ENCODE data around the gene CTTNBP2NL. TPM values are rescaled to one million over a fixed set of nuclear protein-coding genes. Genes with fewer than 3 reads are reported as not detected.

CTTNBP2NL gene
- total RNA-seq, 1 experiment from 2014 or later: 38.8 TPM

- H3K4ac ChIP-seq (ENCODE audit: low read depth, low read length): no peak overlapping the region
Observed at GRCh38 chr1:112429749-112430148, 33.7 kb downstream of the CTTNBP2NL start.

More at GRCh38 chr1:112429749-112430148, 33.7 kb downstream of the CTTNBP2NL start:
- Histone ChIP-seq H2BK20ac (ENCODE audit: low read depth, low read length, poor library complexity, severe bottlenecking) (no peak overlapping the region), H3T11ph (ENCODE audit: low read length) (no peak overlapping the region), H3K56ac (ENCODE audit: insufficient read length, low read depth, low read length) (no peak overlapping the region), H3K27ac (ENCODE audit: insufficient read length, low read depth, low read length) (no peak overlapping the region), H3K79me1 (ENCODE audit: insufficient read depth, low read depth, low read length, poor library complexity, severe bottlenecking) (peaks cover 3% of the 10 kb centered on the region), H3K4me2 (ENCODE audit: insufficient read depth, insufficient read length, low read length) (no peak overlapping the region), H2BK15ac (ENCODE audit: low read depth, low read length) (no peak overlapping the region), H3K9ac (ENCODE audit: extremely low read depth, insufficient read length, low read length) (no peak overlapping the region), H4K91ac (ENCODE audit: insufficient read length, low read depth, low read length) (no peak overlapping the region), H3K4me1 (ENCODE audit: insufficient read depth, low read length) (no peaks in the 10 kb centered on the region), H2AFZ (ENCODE audit: low read length) (no peak overlapping the region), H2AK5ac (ENCODE audit: insufficient read length, low read length) (no peak overlapping the region), H3K27me3 (ENCODE audit: insufficient read depth, low read length) (no peaks in the 10 kb centered on the region), H3K79me2 (ENCODE audit: insufficient read depth, low read length) (no peaks in the 10 kb centered on the region), H2BK120ac (ENCODE audit: low read depth, low read length, poor library complexity, severe bottlenecking) (no peak overlapping the region), H2BK5ac (ENCODE audit: insufficient read length, low read length) (no peak overlapping the region), H3K23ac (ENCODE audit: insufficient read length, low read depth, low read length) (no peak overlapping the region), H3K18ac (ENCODE audit: insufficient read length, low read depth, low read length) (no peak overlapping the region), H3K9me3 (ENCODE audit: control insufficient read depth, low read depth, low read length) (no peaks in the 10 kb centered on the region), H4K8ac (replicated peaks; ENCODE audit: insufficient read length, low read depth, low read length) (no peak overlapping the region), H2BK12ac (ENCODE audit: insufficient read length, low read depth, low read length) (no peak overlapping the region), H4K20me1 (ENCODE audit: control insufficient read depth, insufficient read depth, insufficient read length) (no peaks in the 10 kb centered on the region), H3K14ac (ENCODE audit: insufficient read depth, low read length) (no peak overlapping the region), H3K23me2 (ENCODE audit: insufficient read length, low read depth, low read length, poor library complexity, severe bottlenecking) (no peaks in the 10 kb centered on the region), H4K5ac (ENCODE audit: insufficient read length, low read depth, low read length) (no peak overlapping the region)
- no CpG with 5 or more reads among the region's 1 CpG for WGBS (ENCODE audit: extremely low coverage, insufficient read length, low lambda C conversion rate)
- TF ChIP-seq, protein P1, sequence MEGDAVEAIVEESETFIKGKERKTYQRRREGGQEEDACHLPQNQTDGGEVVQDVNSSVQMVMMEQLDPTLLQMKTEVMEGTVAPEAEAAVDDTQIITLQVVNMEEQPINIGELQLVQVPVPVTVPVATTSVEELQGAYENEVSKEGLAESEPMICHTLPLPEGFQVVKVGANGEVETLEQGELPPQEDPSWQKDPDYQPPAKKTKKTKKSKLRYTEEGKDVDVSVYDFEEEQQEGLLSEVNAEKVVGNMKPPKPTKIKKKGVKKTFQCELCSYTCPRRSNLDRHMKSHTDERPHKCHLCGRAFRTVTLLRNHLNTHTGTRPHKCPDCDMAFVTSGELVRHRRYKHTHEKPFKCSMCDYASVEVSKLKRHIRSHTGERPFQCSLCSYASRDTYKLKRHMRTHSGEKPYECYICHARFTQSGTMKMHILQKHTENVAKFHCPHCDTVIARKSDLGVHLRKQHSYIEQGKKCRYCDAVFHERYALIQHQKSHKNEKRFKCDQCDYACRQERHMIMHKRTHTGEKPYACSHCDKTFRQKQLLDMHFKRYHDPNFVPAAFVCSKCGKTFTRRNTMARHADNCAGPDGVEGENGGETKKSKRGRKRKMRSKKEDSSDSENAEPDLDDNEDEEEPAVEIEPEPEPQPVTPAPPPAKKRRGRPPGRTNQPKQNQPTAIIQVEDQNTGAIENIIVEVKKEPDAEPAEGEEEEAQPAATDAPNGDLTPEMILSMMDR (conservative IDR thresholded peaks at IDR 0.05): no peak
- H3K27ac Mint-ChIP-seq: no peak overlapping the region
- H3K4me1 Mint-ChIP-seq: no peaks in the 10 kb centered on the region
- H3K4me3 Mint-ChIP-seq: no peak overlapping the region
- peaks cover 4 to 15% (median 6%) of the 10 kb centered on the region in 3 experiments; a peak in 5 of 7 replicates for H3K36me3 Mint-ChIP-seq (ENCODE audit: insufficient read depth in 1 of 3, low read depth in 3 of 3)
- no peaks in the 10 kb centered on the region for H3K9me3 Mint-ChIP-seq
- no peak for DNase-seq
- no peaks in the 10 kb centered on the region for H3K27me3 Mint-ChIP-seq (ENCODE audit: low read depth)
